NB4 (cell line): ENCODE data around the gene TTC39B.

ENCODE experiments used
- POLR2A ChIP-seq: IDR thresholded peaks from 2 replicates; pipeline ENCODE4 v1.6.1; 2011; ENCODE audit warnings: mild to moderate bottlenecking; ENCODE audit not compliant: insufficient read length; ENCODE audit errors: extremely low read depth
- TF ChIP-seq, protein P1 (sequence below): IDR thresholded peaks from one replicate; pipeline ENCODE4 v1.5.1; 2012; ENCODE audit warnings: low read depth, low read length
- TF ChIP-seq, protein P2 (sequence below): IDR thresholded peaks from 2 replicates; pipeline ENCODE4 v1.6.1; 2011; ENCODE audit warnings: low read depth, low read length

DNA sequence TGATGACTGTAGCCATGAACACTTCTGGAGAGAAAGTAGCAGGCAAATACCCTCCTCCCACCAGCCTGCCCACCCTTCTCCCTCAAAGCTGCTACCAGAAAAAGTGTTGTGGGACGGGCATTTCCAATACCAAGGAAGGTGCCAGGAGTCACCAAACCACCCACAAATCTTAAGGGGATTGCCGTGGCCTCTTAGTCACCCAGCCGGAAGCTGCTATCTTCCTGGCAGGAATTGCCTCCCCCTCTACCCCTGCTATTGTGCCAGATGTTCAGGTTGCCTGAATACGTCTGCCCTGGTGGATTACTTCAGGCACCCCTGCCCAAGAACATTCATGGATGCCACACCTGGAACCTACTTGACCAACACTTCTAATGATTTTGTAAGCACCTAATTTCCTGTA lies 156.1 kb downstream of the TTC39B start:
- TF ChIP-seq, protein P1, sequence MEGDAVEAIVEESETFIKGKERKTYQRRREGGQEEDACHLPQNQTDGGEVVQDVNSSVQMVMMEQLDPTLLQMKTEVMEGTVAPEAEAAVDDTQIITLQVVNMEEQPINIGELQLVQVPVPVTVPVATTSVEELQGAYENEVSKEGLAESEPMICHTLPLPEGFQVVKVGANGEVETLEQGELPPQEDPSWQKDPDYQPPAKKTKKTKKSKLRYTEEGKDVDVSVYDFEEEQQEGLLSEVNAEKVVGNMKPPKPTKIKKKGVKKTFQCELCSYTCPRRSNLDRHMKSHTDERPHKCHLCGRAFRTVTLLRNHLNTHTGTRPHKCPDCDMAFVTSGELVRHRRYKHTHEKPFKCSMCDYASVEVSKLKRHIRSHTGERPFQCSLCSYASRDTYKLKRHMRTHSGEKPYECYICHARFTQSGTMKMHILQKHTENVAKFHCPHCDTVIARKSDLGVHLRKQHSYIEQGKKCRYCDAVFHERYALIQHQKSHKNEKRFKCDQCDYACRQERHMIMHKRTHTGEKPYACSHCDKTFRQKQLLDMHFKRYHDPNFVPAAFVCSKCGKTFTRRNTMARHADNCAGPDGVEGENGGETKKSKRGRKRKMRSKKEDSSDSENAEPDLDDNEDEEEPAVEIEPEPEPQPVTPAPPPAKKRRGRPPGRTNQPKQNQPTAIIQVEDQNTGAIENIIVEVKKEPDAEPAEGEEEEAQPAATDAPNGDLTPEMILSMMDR = no peak
- TF ChIP-seq, protein P2, sequence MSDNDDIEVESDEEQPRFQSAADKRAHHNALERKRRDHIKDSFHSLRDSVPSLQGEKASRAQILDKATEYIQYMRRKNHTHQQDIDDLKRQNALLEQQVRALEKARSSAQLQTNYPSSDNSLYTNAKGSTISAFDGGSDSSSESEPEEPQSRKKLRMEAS = no peak
- no peak for TF ChIP-seq POLR2A
